H1 (cell line): ENCODE measurements around the gene PLSCR1. TPM values are rescaled to one million over a fixed set of nuclear protein-coding genes. Genes with fewer than 3 reads are reported as not detected.

Experiments
- CTCF ChIA-PET: fragments of 300-600 bp; sonication (Branson Sonifier 250); formaldehyde crosslinking; loops from one replicate; lab custom pipeline; 2021; ENCODE audit not compliant: partially characterized antibody; lab: Charles Lee
- POLR2A ChIA-PET: fragments of 300-600 bp; sonication (Branson Sonifier 250); formaldehyde crosslinking; loops from one replicate; lab custom pipeline; 2021; ENCODE audit warnings: inconsistent platforms; ENCODE audit not compliant: partially characterized antibody; lab: Charles Lee
- DNase-seq, 2 experiments: peaks; one replicate each; pipeline versions ENCODE4 v3.0.0 to v3.0.0-alpha.2; 2010 to 2022; ENCODE audit warnings: low spot score in 2 of 2, low read depth in 1 of 2, mixed read lengths in 1 of 2
- FAIRE-seq: peaks from 2 replicates; lab custom pipeline; 2011; peaks lifted over from hg19 to GRCh38; lab: Jason Lieb, UNC
- H2AFZ ChIP-seq: 2 replicates; pipeline ENCODE4 v1.8.1; 2012; ENCODE audit warnings: low read length, inconsistent platforms
- H2AK5ac ChIP-seq: 2 replicates; pipeline ENCODE4 v1.6.1; 2013; ENCODE audit warnings: low read depth, low read length
- H2BK120ac ChIP-seq: replicated peaks from 2 replicates; pipeline ENCODE3; 2013; ENCODE audit warnings: low read depth, low read length, inconsistent platforms
- H2BK12ac ChIP-seq: 2 replicates; pipeline ENCODE4 v1.6.1; 2013; ENCODE audit warnings: low read depth, low read length
- H2BK15ac ChIP-seq: 2 replicates; pipeline ENCODE4 v1.6.1; 2013; ENCODE audit warnings: low read length
- H2BK20ac ChIP-seq: 2 replicates; pipeline ENCODE4 v1.6.1; 2013; ENCODE audit warnings: low read length
- H2BK5ac ChIP-seq: 2 replicates; pipeline ENCODE4 v1.6.1; 2013; ENCODE audit warnings: low read depth, low read length
- H3K14ac ChIP-seq: 2 replicates; pipeline ENCODE4 v1.6.1; 2013; ENCODE audit warnings: inconsistent platforms; ENCODE audit not compliant: insufficient read length
- H3K18ac ChIP-seq: 2 replicates; pipeline ENCODE4 v1.6.1; 2013; ENCODE audit warnings: low read length; ENCODE audit errors: extremely low read depth
- H3K23ac ChIP-seq: 2 replicates; pipeline ENCODE4 v1.6.1; 2013; ENCODE audit warnings: inconsistent platforms; ENCODE audit not compliant: insufficient read length
- H3K23me2 ChIP-seq: 2 replicates; pipeline ENCODE4 v1.6.1; 2013; ENCODE audit warnings: low read depth, low read length
- H3K27ac ChIP-seq: 2 replicates; pipeline ENCODE4 v1.6.1; 2011; ENCODE audit warnings: low read depth, low read length, inconsistent platforms
- H3K27me3 ChIP-seq, 4 experiments: replicated peaks in 1 of 4; 1 replicate in 1 of 4; 2 replicates in 3 of 4; pipeline versions ENCODE4 v1.6.1 to v1.8.1; 2011 to 2013; ENCODE audit warnings: low read length in 3 of 4, mild to moderate bottlenecking in 3 of 4, inconsistent platforms in 2 of 4, mixed read lengths in 2 of 4, moderate library complexity in 1 of 4; ENCODE audit not compliant: control insufficient read depth in 3 of 4, insufficient read depth in 3 of 4; ENCODE audit errors: extremely low read depth in 1 of 4
- H3K36me3 ChIP-seq, 4 experiments: 2 replicates each; pipeline versions ENCODE4 v1.6.1 to v1.8.1; 2011 to 2013; ENCODE audit warnings: mild to moderate bottlenecking in 4 of 4, low read length in 3 of 4, moderate library complexity in 2 of 4, control low read depth in 1 of 4, inconsistent platforms in 1 of 4; ENCODE audit not compliant: insufficient read depth in 4 of 4, control insufficient read depth in 2 of 4
- H3K4ac ChIP-seq: replicated peaks from 2 replicates; pipeline ENCODE3; 2013; ENCODE audit warnings: low read length, low read depth, mixed read lengths, inconsistent platforms; ENCODE audit not compliant: insufficient read length
- H3K4me1 ChIP-seq, 4 experiments: replicated peaks in 1 of 4; 1 replicate in 1 of 4; 2 replicates in 3 of 4; pipeline versions ENCODE4 v1.6.1 to v1.8.1; 2011 to 2013; ENCODE audit warnings: low read length in 3 of 4, inconsistent platforms in 2 of 4, mixed read lengths in 1 of 4; ENCODE audit not compliant: insufficient read depth in 4 of 4, control insufficient read depth in 3 of 4
- H3K4me2 ChIP-seq, 2 experiments: 2 replicates each; pipeline versions ENCODE4 v1.6.1 to v1.8.1; 2011 to 2013; ENCODE audit warnings: low read depth in 2 of 2, low read length in 2 of 2, control low read depth in 1 of 2, inconsistent platforms in 1 of 2, mild to moderate bottlenecking in 1 of 2; ENCODE audit not compliant: insufficient read depth in 1 of 2
- H3K4me3 ChIP-seq, 4 experiments: fragments of 200-600, 300-600 bp in 1 of 4; sonication (generic), shearing (Covaris generic), sonication (Bioruptor Twin) in 1 of 4; 2 replicates each; pipeline versions ENCODE4 v1.5.1 to v1.8.1; 2011 to 2016; ENCODE audit warnings: low read length in 4 of 4, low read depth in 3 of 4, control low read depth in 2 of 4, inconsistent platforms in 2 of 4, mild to moderate bottlenecking in 2 of 4, mixed read lengths in 1 of 4, moderate library complexity in 1 of 4; ENCODE audit not compliant: insufficient read depth in 2 of 4; ENCODE audit errors: extremely low read depth in 1 of 4
- H3K56ac ChIP-seq: replicated peaks from 2 replicates; pipeline ENCODE3; 2013; ENCODE audit warnings: low read depth, mild to moderate bottlenecking, mixed read lengths, low read length, inconsistent platforms; ENCODE audit not compliant: insufficient read length
- H3K79me1 ChIP-seq: 2 replicates; pipeline ENCODE4 v1.6.1; 2013; ENCODE audit warnings: low read depth, low read length, control low read depth
- H3K79me2 ChIP-seq, 2 experiments: 2 replicates each; pipeline versions ENCODE4 v1.6.1 to v1.8.1; 2012 to 2013; ENCODE audit warnings: low read length in 2 of 2, mild to moderate bottlenecking in 2 of 2, inconsistent platforms in 1 of 2; ENCODE audit not compliant: insufficient read depth in 2 of 2, control insufficient read depth in 1 of 2
- H3K9ac ChIP-seq, 4 experiments: replicated peaks in 1 of 4; 1 replicate in 1 of 4; 2 replicates in 3 of 4; pipeline versions ENCODE4 v1.6.1 to v1.8.1; 2011 to 2013; ENCODE audit warnings: low read depth in 3 of 4, low read length in 3 of 4, control low read depth in 2 of 4, mild to moderate bottlenecking in 2 of 4, moderate library complexity in 2 of 4, inconsistent platforms in 1 of 4; ENCODE audit errors: extremely low read depth in 1 of 4
- H3K9me3 ChIP-seq, 2 experiments: 2 replicates each; pipeline versions ENCODE4 v1.6.1 to v1.8.1; 2012 to 2013; ENCODE audit warnings: mild to moderate bottlenecking in 2 of 2, moderate library complexity in 2 of 2, control low read depth in 1 of 2, inconsistent platforms in 1 of 2, low read depth in 1 of 2, low read length in 1 of 2, mixed read lengths in 1 of 2; ENCODE audit not compliant: insufficient read depth in 2 of 2
- H4K20me1 ChIP-seq, 2 experiments: replicated peaks in 1 of 2; 2 replicates each; pipeline versions ENCODE3 to v1.8.1; 2011 to 2013; ENCODE audit warnings: inconsistent platforms in 2 of 2, low read length in 2 of 2, mild to moderate bottlenecking in 1 of 2; ENCODE audit not compliant: insufficient read depth in 2 of 2, control insufficient read depth in 1 of 2
- H4K5ac ChIP-seq: 2 replicates; pipeline ENCODE4 v1.6.1; 2013; ENCODE audit warnings: low read length, low read depth, mixed read lengths, inconsistent platforms; ENCODE audit not compliant: insufficient read length
- H4K8ac ChIP-seq: 2 replicates; pipeline ENCODE4 v1.8.0; 2013; ENCODE audit warnings: mild to moderate bottlenecking, moderate library complexity, low read length, inconsistent platforms; ENCODE audit not compliant: insufficient read depth; ENCODE audit errors: extremely low read depth
- H4K91ac ChIP-seq: replicated peaks from 2 replicates; pipeline ENCODE3; 2013; ENCODE audit warnings: low read length, mixed read lengths, inconsistent platforms; ENCODE audit not compliant: insufficient read length
- BCL11A ChIP-seq, 2 experiments: IDR thresholded peaks; one replicate each; pipeline ENCODE4 v1.6.1; 2011; ENCODE audit warnings: low read depth in 2 of 2, low read length in 2 of 2, mild to moderate bottlenecking in 2 of 2
- CBX5 ChIP-seq: fragments of 300-800, 300-1000 bp; sonication (generic); IDR thresholded peaks from 2 replicates; pipeline ENCODE4 v1.7.1; 2016; ENCODE audit warnings: antibody characterized with exemption, low read length, low read depth
- CREB1 ChIP-seq: IDR thresholded peaks from 2 replicates; pipeline ENCODE4 v1.6.1; 2012; ENCODE audit warnings: inconsistent platforms
- EZH2 ChIP-seq: fragments of 200-600 bp; sonication (generic); IDR thresholded peaks from 2 replicates; pipeline ENCODE4 v1.7.1; 2012; ENCODE audit warnings: low read depth, mild to moderate bottlenecking, moderate library complexity, low read length, inconsistent platforms; ENCODE audit not compliant: severe bottlenecking
- JUND ChIP-seq: IDR thresholded peaks from 2 replicates; pipeline ENCODE4 v1.6.1; 2011; ENCODE audit warnings: mild to moderate bottlenecking, improper control_type of control experiment, low read length
- KDM5A ChIP-seq: fragments of 200-600 bp; IDR thresholded peaks from 2 replicates; pipeline ENCODE4 v1.7.1; 2012; ENCODE audit warnings: mild to moderate bottlenecking, low read length, inconsistent platforms, mixed read lengths
- MAFK ChIP-seq: IDR thresholded peaks from 2 replicates; pipeline ENCODE4 v1.6.1; 2012; ENCODE audit warnings: low read depth, mild to moderate bottlenecking, improper control_type of control experiment, low read length
- PHF8 ChIP-seq: fragments of 200-600 bp; sonication (generic); conservative IDR thresholded peaks from 2 replicates; pipeline ENCODE4 v1.7.1; 2012; ENCODE audit warnings: low read depth, mild to moderate bottlenecking, inconsistent platforms, low read length, moderate library complexity
- POLR2AphosphoS5 ChIP-seq: IDR thresholded peaks from 2 replicates; pipeline ENCODE4 v1.6.1; 2011; ENCODE audit warnings: low read depth, low read length
- SP1 ChIP-seq: IDR thresholded peaks from 2 replicates; pipeline ENCODE4 v1.6.1; 2011; ENCODE audit warnings: low read depth, low read length
- SP2 ChIP-seq: IDR thresholded peaks from 2 replicates; pipeline ENCODE4 v1.6.1; 2012; ENCODE audit warnings: mild to moderate bottlenecking, low read length, inconsistent platforms
- SP4 ChIP-seq: IDR thresholded peaks from 2 replicates; pipeline ENCODE4 v1.6.1; 2012; ENCODE audit warnings: low read length, inconsistent platforms
- TAF7 ChIP-seq: optimal IDR thresholded peaks from 2 replicates; pipeline ENCODE3; 2011; ENCODE audit warnings: low read depth, mild to moderate bottlenecking, inconsistent platforms, low read length, moderate library complexity, borderline replicate concordance
- polyA plus RNA-seq, 7 experiments: library from polyadenylated mRNA; depleted of rRNA in 3 of 7; stranded (reverse) in 5 of 7; unstranded in 2 of 7; fragments of >200 nt in 5 of 7; fragments of 200-250 nt in 2 of 7; gene quantifications; 1 replicate in 5 of 7; 2 replicates in 1 of 7; 4 replicates in 1 of 7; pipeline versions ENCODE4 v1.2.1 to v1.2.3, GENCODE V29; 2011 to 2013; ENCODE audit warnings: missing spikeins in 2 of 7, mixed read lengths in 2 of 7
- total RNA-seq: library from RNA; stranded (reverse); fragmentation: NEBNext Ultra II Directional; extraction: Animal tissue kit (Norgen Biotek cat#: 25700); gene quantifications from 2 replicates; pipeline ENCODE4 v1.2.1, GENCODE V29; 2021
- TF ChIP-seq, protein P1 (sequence below): IDR thresholded peaks from 2 replicates; pipeline ENCODE4 v1.6.1; 2012; ENCODE audit warnings: inconsistent platforms
- TF ChIP-seq, protein P2 (sequence below): IDR thresholded peaks from 2 replicates; pipeline ENCODE4 v1.6.1; 2011; ENCODE audit warnings: low read length, improper control_type of control experiment

Gene PLSCR1
- total and polyA plus RNA-seq, 2 of the 8 experiments (the other 6 are each of a cell fraction or from before 2014, with no cell fraction given) = 32.2 to 48.5 TPM

DNA sequence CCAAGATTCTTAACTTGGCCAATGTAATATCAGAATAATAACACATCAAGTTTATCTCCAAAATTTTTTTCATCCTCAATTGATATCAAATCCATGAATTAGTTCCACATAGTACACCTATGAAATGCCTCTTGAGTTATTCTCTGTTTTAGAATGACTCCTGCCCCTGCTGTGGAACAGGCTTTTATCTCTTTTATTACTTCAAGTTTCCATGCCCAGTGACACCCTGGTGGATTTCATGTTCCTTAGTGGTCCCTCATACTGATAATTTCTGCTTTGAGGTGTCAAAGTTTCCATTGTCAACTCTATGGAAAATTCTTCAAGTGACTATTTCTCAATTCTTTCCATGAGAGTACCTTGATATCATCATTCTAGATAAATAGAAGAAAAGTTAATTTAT is 24.6 kb downstream of the PLSCR1 start:
- Histone ChIP-seq H3K4me2 (no peak overlapping the region), H3K18ac (no peak overlapping the region), H3K14ac (no peak overlapping the region), H3K23ac (no peak overlapping the region), H2AFZ (no peak overlapping the region), H3K4me1 (peaks cover 0 to 11% (median 8%) of the 10 kb centered on the region in 4 experiments; a peak in 3 of 7 replicates), H2BK12ac (no peak overlapping the region), H2AK5ac (no peak overlapping the region), H2BK15ac (no peak overlapping the region), H4K8ac (no peak overlapping the region), H4K20me1 (no peaks in the 10 kb centered on the region), H2BK20ac (no peak overlapping the region), H4K5ac (no peak overlapping the region), H3K4ac (no peak overlapping the region), H3K27me3 (no peaks in the 10 kb centered on the region), H3K79me2 (no peaks in the 10 kb centered on the region), H3K79me1 (no peaks in the 10 kb centered on the region), H3K56ac (no peak overlapping the region), H2BK5ac (no peak overlapping the region), H3K27ac (no peak overlapping the region), H3K9ac (no peak overlapping the region), H4K91ac (no peak overlapping the region), H3K9me3 (no peaks in the 10 kb centered on the region), H3K4me3 (no peak overlapping the region), H2BK120ac (no peak overlapping the region), H3K36me3 (peaks cover 0 to 4% (median 0%) of the 10 kb centered on the region in 4 experiments; a peak in 1 of 8 replicates), H3K23me2 (no peaks in the 10 kb centered on the region; the same call in 1 of the 2 replicates)
- ChIA-PET CTCF (no interaction called here), POLR2A (interaction anchor here (0.6 to 0.7 kb wide), 2 partner anchors 10 kb away, joined by 3 read pairs; no protein-coding TSS in a partner anchor)
- no peak for FAIRE-seq
- TF ChIP-seq, protein P1, sequence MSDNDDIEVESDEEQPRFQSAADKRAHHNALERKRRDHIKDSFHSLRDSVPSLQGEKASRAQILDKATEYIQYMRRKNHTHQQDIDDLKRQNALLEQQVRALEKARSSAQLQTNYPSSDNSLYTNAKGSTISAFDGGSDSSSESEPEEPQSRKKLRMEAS = no peak
- no peak for TF ChIP-seq CREB1
- no peak for TF ChIP-seq SP4
- no peak for TF ChIP-seq SP1
- no peak for TF ChIP-seq TAF7
- TF ChIP-seq BCL11A (IDR thresholded peaks at IDR 0.05; ENCODE audit: low read depth in 2 of 2, low read length in 2 of 2) = no peak
- TF ChIP-seq PHF8 = no peak
- TF ChIP-seq CBX5 = no peak
- TF ChIP-seq, protein P2, sequence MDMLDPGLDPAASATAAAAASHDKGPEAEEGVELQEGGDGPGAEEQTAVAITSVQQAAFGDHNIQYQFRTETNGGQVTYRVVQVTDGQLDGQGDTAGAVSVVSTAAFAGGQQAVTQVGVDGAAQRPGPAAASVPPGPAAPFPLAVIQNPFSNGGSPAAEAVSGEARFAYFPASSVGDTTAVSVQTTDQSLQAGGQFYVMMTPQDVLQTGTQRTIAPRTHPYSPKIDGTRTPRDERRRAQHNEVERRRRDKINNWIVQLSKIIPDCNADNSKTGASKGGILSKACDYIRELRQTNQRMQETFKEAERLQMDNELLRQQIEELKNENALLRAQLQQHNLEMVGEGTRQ = no peak
- TF ChIP-seq JUND = no peak
- no peak for TF ChIP-seq SP2
- no peak for TF ChIP-seq POLR2AphosphoS5
- TF ChIP-seq EZH2 = no peak
- TF ChIP-seq KDM5A = no peak
- TF ChIP-seq MAFK = no peak
- DNase-seq = no peak
